Activated CD4-positive, alpha-beta memory T cell treated with anti-CD3 and anti-CD28 coated beads for 36 hours (primary cell): ENCODE results near the gene MIER2. TPM values are rescaled to one million over a fixed set of nuclear protein-coding genes. Genes with fewer than 3 reads are reported as not detected.
A peak's percentile ranks its signal among the peaks of the same experiment; 100 is the strongest.

ENCODE experiments used
- CTCF ChIA-PET: fragments of 350-600 bp; sonication (Branson Sonifier 250); formaldehyde crosslinking; loops from one replicate; lab custom pipeline; 2021; ENCODE audit warnings: antibody characterized with exemption, inconsistent platforms; lab: Charles Lee
- POLR2A ChIA-PET: fragments of 350-600 bp; sonication (Branson Sonifier 250); formaldehyde crosslinking; loops from one replicate; lab custom pipeline; 2021; ENCODE audit warnings: antibody characterized with exemption; lab: Charles Lee
- DNase-seq: peaks from one replicate; pipeline ENCODE4 v3.0.0-alpha.2; 2020
- H3K27ac Mint-ChIP-seq: one replicate; pipeline ENCODE4 v1.8.0; 2021; ENCODE audit warnings: mixed read lengths
- H3K27me3 Mint-ChIP-seq: one replicate; pipeline ENCODE4 v1.8.0; 2021; ENCODE audit warnings: mixed read lengths
- H3K36me3 Mint-ChIP-seq: one replicate; pipeline ENCODE4 v1.8.0; 2021; ENCODE audit warnings: mixed read lengths
- H3K4me1 Mint-ChIP-seq: one replicate; pipeline ENCODE4 v1.8.0; 2021; ENCODE audit warnings: low read depth, mixed read lengths
- H3K4me3 Mint-ChIP-seq: one replicate; pipeline ENCODE4 v1.8.0; 2021; ENCODE audit warnings: mild to moderate bottlenecking, mixed read lengths
- H3K9me3 Mint-ChIP-seq: one replicate; pipeline ENCODE4 v1.8.0; 2021; ENCODE audit warnings: mixed read lengths
- intact Hi-C: fragments of 100-400 bp; cut with micrococcal nuclease; formaldehyde crosslinking; loops from one replicate; pipeline ENCODE4 v1.15.1; 2023
- total RNA-seq, 2 experiments: library from RNA; stranded (reverse); gene quantifications; one replicate each; pipeline ENCODE4 v1.2.3, GENCODE V29; 2021

The MIER2 gene
- total RNA-seq, 2 experiments from 2014 or later: 22.1 to 23.1 TPM

- intact Hi-C loops: no loop called here
- no peak for DNase-seq
- peaks cover 26% of the 10 kb centered on the region for H3K27me3 Mint-ChIP-seq
- POLR2A ChIA-PET: no interaction called here
- CTCF ChIA-PET: no interaction called here
- H3K36me3 Mint-ChIP-seq: no peaks in the 10 kb centered on the region
- no peaks in the 10 kb centered on the region for H3K9me3 Mint-ChIP-seq
- no peak overlapping the region for H3K27ac Mint-ChIP-seq
- no peak overlapping the region for H3K4me3 Mint-ChIP-seq
- no peaks in the 10 kb centered on the region for H3K4me1 Mint-ChIP-seq
These were observed 31.5 kb upstream of the MIER2 start for GRCh38 chr19:376111-376470.

GRCh38 chr19:375395-376110 lies 31.0 kb upstream of the MIER2 start:
- H3K36me3 Mint-ChIP-seq: no peaks in the 10 kb centered on the region
- intact Hi-C loops: no loop called here
- no peak for DNase-seq
- no peaks in the 10 kb centered on the region for H3K9me3 Mint-ChIP-seq
- CTCF ChIA-PET: no interaction called here
- H3K27ac Mint-ChIP-seq: no peak overlapping the region
- peaks cover 26% of the 10 kb centered on the region for H3K27me3 Mint-ChIP-seq
- no peak overlapping the region for H3K4me3 Mint-ChIP-seq
- H3K4me1 Mint-ChIP-seq: no peaks in the 10 kb centered on the region
- POLR2A ChIA-PET: no interaction called here

GRCh38 chr19:374886-375235 lies 30.3 kb upstream of the MIER2 start:
- DNase-seq: no peak
- no peak overlapping the region for H3K4me3 Mint-ChIP-seq
- H3K4me1 Mint-ChIP-seq: no peaks in the 10 kb centered on the region
- H3K27me3 Mint-ChIP-seq: peaks cover 26% of the 10 kb centered on the region
- H3K9me3 Mint-ChIP-seq: no peaks in the 10 kb centered on the region
- intact Hi-C loops: no loop called here
- H3K36me3 Mint-ChIP-seq: no peaks in the 10 kb centered on the region
- ChIA-PET POLR2A (no interaction called here), CTCF (no interaction called here)
- H3K27ac Mint-ChIP-seq: no peak overlapping the region

GRCh38 chr19:374183-374885 lies 29.7 kb upstream of the MIER2 start:
- no peaks in the 10 kb centered on the region for H3K9me3 Mint-ChIP-seq
- peaks cover 26% of the 10 kb centered on the region for H3K27me3 Mint-ChIP-seq
- H3K27ac Mint-ChIP-seq: no peak overlapping the region
- CTCF ChIA-PET: no interaction called here
- H3K4me1 Mint-ChIP-seq: no peaks in the 10 kb centered on the region
- intact Hi-C loops: no loop called here
- no peak overlapping the region for H3K4me3 Mint-ChIP-seq
- no peaks in the 10 kb centered on the region for H3K36me3 Mint-ChIP-seq
- DNase-seq: no peak
- POLR2A ChIA-PET: no interaction called here

- Mint-ChIP-seq H3K27ac (no peak overlapping the region), H3K36me3 (no peaks in the 10 kb centered on the region), H3K9me3 (no peaks in the 10 kb centered on the region), H3K4me1 (no peaks in the 10 kb centered on the region), H3K4me3 (no peak overlapping the region), H3K27me3 (peaks cover 26% of the 10 kb centered on the region)
- CTCF ChIA-PET: no interaction called here
- POLR2A ChIA-PET: no interaction called here
- intact Hi-C loops: no loop called here
- DNase-seq: no peak
These were observed 29.0 kb upstream of the MIER2 start for GRCh38 chr19:373391-374182.

- peaks cover 26% of the 10 kb centered on the region for H3K27me3 Mint-ChIP-seq
- no peaks in the 10 kb centered on the region for H3K36me3 Mint-ChIP-seq
- DNase-seq: no peak
- no peaks in the 10 kb centered on the region for H3K9me3 Mint-ChIP-seq
- H3K4me3 Mint-ChIP-seq: no peak overlapping the region
- CTCF ChIA-PET: no interaction called here
- intact Hi-C loops: no loop called here
- H3K27ac Mint-ChIP-seq: no peak overlapping the region
- POLR2A ChIA-PET: no interaction called here
- no peaks in the 10 kb centered on the region for H3K4me1 Mint-ChIP-seq
These were observed 27.8 kb upstream of the MIER2 start for GRCh38 chr19:372306-372890.

GRCh38 chr19:371501-372168 lies 27.0 kb upstream of the MIER2 start:
- peak; percentile 7 for DNase-seq
- Mint-ChIP-seq H3K36me3 (no peaks in the 10 kb centered on the region), H3K9me3 (no peaks in the 10 kb centered on the region), H3K27me3 (peaks cover 32% of the 10 kb centered on the region), H3K27ac (no peak overlapping the region), H3K4me3 (no peak overlapping the region), H3K4me1 (no peaks in the 10 kb centered on the region)
- ChIA-PET POLR2A (no interaction called here), CTCF (interaction anchor here (1.0 to 1.1 kb wide), 2 partner anchors 9 to 13 kb away, joined by 3 read pairs; no protein-coding TSS in a partner anchor)
- intact Hi-C loops: no loop called here

- no peaks in the 10 kb centered on the region for H3K36me3 Mint-ChIP-seq
- ChIA-PET CTCF (interaction anchor here (1.0 to 1.1 kb wide), 2 partner anchors 8 to 13 kb away, joined by 3 read pairs; no protein-coding TSS in a partner anchor), POLR2A (no interaction called here)
- H3K27me3 Mint-ChIP-seq: peaks cover 30% of the 10 kb centered on the region
- H3K9me3 Mint-ChIP-seq: no peaks in the 10 kb centered on the region
- intact Hi-C loops: no loop called here
- H3K27ac Mint-ChIP-seq: no peak overlapping the region
- no peak overlapping the region for H3K4me3 Mint-ChIP-seq
- no peaks in the 10 kb centered on the region for H3K4me1 Mint-ChIP-seq
- DNase-seq: no peak
These were observed 26.2 kb upstream of the MIER2 start for GRCh38 chr19:370641-371330.

GRCh38 chr19:369876-370275 lies 25.3 kb upstream of the MIER2 start:
- ChIA-PET CTCF (no interaction called here), POLR2A (no interaction called here)
- H3K9me3 Mint-ChIP-seq: no peaks in the 10 kb centered on the region
- peaks cover 28% of the 10 kb centered on the region for H3K27me3 Mint-ChIP-seq
- no peak for DNase-seq
- H3K27ac Mint-ChIP-seq: no peak overlapping the region
- H3K4me1 Mint-ChIP-seq: no peaks in the 10 kb centered on the region
- intact Hi-C loops: no loop called here
- H3K4me3 Mint-ChIP-seq: no peak overlapping the region
- H3K36me3 Mint-ChIP-seq: no peaks in the 10 kb centered on the region

- Mint-ChIP-seq H3K9me3 (no peaks in the 10 kb centered on the region), H3K36me3 (no peaks in the 10 kb centered on the region), H3K27ac (no peak overlapping the region), H3K27me3 (peaks cover 27% of the 10 kb centered on the region), H3K4me1 (no peaks in the 10 kb centered on the region), H3K4me3 (no peak overlapping the region)
- intact Hi-C loops: no loop called here
- peak; percentile 3 for DNase-seq
- CTCF ChIA-PET: no interaction called here
- POLR2A ChIA-PET: no interaction called here
These were observed 24.7 kb upstream of the MIER2 start for GRCh38 chr19:369256-369655.

- Mint-ChIP-seq H3K36me3 (no peaks in the 10 kb centered on the region), H3K4me1 (no peaks in the 10 kb centered on the region), H3K9me3 (no peaks in the 10 kb centered on the region), H3K27me3 (peaks cover 26% of the 10 kb centered on the region), H3K27ac (no peak overlapping the region), H3K4me3 (no peak overlapping the region)
- intact Hi-C loops: no loop called here
- DNase-seq: no peak
- ChIA-PET POLR2A (no interaction called here), CTCF (no interaction called here)
These were observed 24.0 kb upstream of the MIER2 start for GRCh38 chr19:368630-369024.
